ENCODE data around the gene BHLHE40.
"Not testable (repeated sequence)": the region's sequence is repeated elsewhere in the genome, so short reads cannot be mapped to it uniquely, and the experiment has no call there.

Gene BHLHE40

GRCh38 chr3:4963669-4964570, 15.3 kb upstream of the BHLHE40 start:
- no peak for DNase-seq

GRCh38 chr3:4966006-4966405, 13.2 kb upstream of the BHLHE40 start:
- DNase-seq, result not testable (repeated sequence)

DNA sequence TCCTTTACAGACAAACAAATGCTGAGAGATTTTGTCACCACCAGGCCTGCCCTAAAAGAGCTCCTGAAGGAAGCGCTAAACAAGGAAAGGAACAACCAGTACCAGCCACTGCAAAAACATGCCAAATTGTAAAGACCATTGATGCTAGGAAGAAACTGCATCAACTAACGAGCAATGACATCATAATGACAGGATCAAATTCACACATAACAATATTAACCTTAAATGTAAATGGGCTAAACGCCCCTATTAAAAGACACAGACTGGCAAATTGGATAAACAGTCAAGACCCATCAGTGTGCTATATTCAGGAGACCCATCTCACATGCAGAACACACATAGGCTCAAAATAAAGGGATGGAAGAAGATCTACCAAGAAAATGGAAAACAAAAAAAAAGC, 11.6 kb upstream of the BHLHE40 start:
- not testable (repeated sequence) for DNase-seq

DNA sequence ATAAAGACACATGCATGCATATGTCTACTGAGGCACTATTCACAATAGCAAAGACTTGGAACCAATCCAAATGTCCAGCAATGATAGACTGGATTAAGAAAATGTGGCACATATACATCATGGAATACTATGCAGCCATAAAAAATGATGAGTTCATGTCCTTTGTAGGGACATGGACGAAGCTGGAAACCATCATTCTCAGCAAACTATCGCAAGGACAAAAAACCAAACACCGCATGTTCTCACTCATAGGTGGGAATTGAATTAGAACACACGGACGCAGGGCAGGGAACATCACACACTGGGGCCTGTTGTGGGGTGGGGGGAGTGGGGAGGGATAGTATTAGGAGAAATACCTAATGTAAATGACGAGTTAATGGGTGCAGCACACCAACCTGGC, 7.8 kb upstream of the BHLHE40 start:
- not testable (repeated sequence) for DNase-seq

DNA sequence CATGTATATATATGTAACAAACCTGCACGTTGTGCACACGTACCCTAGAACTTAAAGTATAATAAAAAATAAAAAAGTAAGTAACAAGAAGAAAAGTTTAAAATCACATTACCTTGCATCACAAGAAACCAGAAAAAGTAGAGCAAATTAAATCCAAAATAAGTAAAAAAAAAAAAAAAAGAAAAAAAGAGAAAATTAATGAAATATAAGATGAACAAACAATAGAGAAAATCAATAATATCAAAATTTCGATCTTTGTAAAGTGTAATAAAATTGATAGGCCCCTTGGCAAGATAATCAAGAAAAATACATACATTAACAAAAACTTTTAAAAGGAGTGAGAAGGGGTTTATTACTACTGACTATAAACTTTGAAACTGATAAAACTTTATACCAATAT, 7.4 kb upstream of the BHLHE40 start:
- DNase-seq, result no peak

- DNase-seq, result no peak
Observed at GRCh38 chr3:4972652-4973643, 6.3 kb upstream of the BHLHE40 start.

GRCh38 chr3:4974154-4974553, 5.1 kb upstream of the BHLHE40 start:
- no peak for DNase-seq

GRCh38 chr3:4976109-4976508, 3.1 kb upstream of the BHLHE40 start:
- DNase-seq, result no peak

GRCh38 chr3:4977001-4977852, 2.0 kb upstream of the BHLHE40 start:
- DNase-seq, result no peak

DNA sequence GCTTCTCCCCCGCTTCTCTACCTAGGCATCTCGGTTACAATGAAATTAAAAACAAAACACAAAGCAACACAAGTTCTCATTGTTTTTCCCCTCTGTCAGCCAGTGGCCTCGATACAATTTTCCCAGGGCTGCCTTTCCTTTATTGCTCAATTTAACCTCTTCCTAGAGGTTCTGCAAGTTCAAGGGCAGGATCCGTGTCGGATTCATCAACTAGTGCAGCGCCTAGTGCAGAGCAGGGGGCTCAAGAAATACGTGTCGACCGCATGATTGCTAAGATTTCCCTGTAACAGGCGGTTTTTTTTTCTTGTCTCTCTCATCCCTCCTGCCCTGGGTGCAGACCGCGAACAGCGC, 1.4 kb upstream of the BHLHE40 start:
- DNase-seq, result no peak

- DNase-seq, result no peak
Observed at GRCh38 chr3:4978204-4978965, 852 bp upstream of the BHLHE40 start.

GRCh38 chr3:4978966-4979427, 240 bp upstream of the BHLHE40 start:
- no peak for DNase-seq

DNA sequence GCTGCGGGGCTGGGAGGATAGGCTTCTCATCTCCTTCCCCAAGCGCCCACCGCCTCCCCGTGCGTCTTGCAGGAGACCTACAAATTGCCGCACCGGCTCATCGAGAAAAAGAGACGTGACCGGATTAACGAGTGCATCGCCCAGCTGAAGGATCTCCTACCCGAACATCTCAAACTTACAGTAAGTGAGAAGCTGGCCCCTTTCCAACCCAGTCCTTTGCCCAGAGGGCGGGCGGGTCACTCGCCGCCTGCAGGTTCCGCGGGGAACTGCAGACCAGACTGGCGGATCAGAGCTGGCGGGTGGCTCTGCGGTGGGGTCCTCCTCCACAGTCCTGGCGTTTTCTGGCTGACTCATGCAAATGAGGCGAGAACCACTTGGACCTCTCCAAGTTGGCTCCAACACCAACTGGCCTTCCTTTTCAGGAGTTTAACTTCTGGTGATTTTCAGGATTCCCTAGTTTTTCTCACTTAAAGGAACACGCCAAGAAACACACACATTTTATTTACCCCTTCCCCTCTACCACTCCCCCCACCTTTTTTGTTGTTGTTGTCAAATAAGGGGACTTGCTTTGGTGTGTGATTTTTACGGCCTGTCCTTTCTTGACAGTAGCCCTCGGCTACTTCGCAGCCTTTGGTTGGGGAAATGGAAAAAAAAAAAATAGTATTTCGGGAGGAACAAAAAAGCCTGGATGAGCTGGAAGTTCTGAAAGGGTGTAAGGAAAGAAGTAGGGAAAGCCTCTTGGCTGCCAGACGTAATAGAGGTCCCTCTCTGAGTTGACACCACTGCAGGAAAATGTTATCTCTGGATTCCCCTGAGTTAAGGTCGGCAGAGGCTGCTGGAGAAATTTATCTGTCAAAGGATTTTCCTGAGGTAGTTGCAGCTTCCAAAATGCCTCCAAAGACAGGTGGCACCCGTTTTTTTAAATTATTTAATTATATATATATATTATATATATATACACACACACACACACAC, 1.3 kb downstream of the BHLHE40 start:
- no peak for DNase-seq

DNA sequence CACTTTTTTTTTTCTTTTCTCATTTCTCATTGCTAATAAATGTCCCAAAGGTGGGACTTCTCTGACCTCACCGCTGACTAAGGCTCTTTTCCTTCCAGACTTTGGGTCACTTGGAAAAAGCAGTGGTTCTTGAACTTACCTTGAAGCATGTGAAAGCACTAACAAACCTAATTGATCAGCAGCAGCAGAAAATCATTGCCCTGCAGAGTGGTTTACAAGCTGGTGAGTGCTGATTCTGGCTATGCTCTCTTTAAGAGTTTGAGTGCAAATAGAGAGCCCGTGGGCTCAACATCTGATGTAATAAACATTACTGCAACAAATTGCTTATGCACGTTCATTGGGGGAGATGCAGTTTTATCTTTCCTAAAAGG, 2.0 kb downstream of the BHLHE40 start:
- no peak for DNase-seq

GRCh38 chr3:4981665-4982494, 2.6 kb downstream of the BHLHE40 start:
- no peak for DNase-seq

DNA sequence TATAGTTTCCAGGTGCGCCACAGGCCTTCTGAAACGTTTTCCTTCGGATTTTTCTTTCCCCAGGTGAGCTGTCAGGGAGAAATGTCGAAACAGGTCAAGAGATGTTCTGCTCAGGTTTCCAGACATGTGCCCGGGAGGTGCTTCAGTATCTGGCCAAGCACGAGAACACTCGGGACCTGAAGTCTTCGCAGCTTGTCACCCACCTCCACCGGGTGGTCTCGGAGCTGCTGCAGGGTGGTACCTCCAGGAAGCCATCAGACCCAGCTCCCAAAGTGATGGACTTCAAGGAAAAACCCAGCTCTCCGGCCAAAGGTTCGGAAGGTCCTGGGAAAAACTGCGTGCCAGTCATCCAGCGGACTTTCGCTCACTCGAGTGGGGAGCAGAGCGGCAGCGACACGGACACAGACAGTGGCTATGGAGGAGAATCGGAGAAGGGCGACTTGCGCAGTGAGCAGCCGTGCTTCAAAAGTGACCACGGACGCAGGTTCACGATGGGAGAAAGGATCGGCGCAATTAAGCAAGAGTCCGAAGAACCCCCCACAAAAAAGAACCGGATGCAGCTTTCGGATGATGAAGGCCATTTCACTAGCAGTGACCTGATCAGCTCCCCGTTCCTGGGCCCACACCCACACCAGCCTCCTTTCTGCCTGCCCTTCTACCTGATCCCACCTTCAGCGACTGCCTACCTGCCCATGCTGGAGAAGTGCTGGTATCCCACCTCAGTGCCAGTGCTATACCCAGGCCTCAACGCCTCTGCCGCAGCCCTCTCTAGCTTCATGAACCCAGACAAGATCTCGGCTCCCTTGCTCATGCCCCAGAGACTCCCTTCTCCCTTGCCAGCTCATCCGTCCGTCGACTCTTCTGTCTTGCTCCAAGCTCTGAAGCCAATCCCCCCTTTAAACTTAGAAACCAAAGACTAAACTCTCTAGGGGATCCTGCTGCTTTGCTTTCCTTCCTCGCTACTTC, 3.8 kb downstream of the BHLHE40 start:
- no peak for DNase-seq

DNA sequence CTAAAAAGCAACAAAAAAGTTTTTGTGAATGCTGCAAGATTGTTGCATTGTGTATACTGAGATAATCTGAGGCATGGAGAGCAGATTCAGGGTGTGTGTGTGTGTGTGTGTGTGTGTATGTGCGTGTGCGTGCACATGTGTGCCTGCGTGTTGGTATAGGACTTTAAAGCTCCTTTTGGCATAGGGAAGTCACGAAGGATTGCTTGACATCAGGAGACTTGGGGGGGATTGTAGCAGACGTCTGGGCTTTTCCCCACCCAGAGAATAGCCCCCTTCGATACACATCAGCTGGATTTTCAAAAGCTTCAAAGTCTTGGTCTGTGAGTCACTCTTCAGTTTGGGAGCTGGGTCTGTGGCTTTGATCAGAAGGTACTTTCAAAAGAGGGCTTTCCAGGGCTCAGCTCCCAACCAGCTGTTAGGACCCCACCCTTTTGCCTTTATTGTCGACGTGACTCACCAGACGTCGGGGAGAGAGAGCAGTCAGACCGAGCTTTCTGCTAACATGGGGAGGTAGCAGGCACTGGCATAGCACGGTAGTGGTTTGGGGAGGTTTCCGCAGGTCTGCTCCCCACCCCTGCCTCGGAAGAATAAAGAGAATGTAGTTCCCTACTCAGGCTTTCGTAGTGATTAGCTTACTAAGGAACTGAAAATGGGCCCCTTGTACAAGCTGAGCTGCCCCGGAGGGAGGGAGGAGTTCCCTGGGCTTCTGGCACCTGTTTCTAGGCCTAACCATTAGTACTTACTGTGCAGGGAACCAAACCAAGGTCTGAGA, 4.7 kb downstream of the BHLHE40 start:
- no peak for DNase-seq

GRCh38 chr3:4984511-4984864, 5.3 kb downstream of the BHLHE40 start:
- no peak for DNase-seq
